Testis (tissue), 3 donors: ENCODE measurements around the gene FCHSD2. TPM values are rescaled to one million over a fixed set of nuclear protein-coding genes. Genes with fewer than 3 reads are reported as not detected.

Experiments
- DNase-seq: peaks from one replicate; pipeline ENCODE4 v3.0.0-alpha.2; 2019
- H3K27ac ChIP-seq, 2 donors: fragments of 200-600 bp; sonication (generic); one replicate each; pipeline ENCODE4 v1.5.1; 2019
- H3K27me3 ChIP-seq: fragments of 200-600 bp; sonication (generic); one replicate; pipeline ENCODE4 v1.5.1; 2019
- H3K36me3 ChIP-seq: fragments of 200-600 bp; sonication (generic); one replicate; pipeline ENCODE4 v1.5.1; 2017; ENCODE audit warnings: low read depth; ENCODE audit errors: missing control alignments
- H3K4me1 ChIP-seq: fragments of 200-600 bp; sonication (generic); one replicate; pipeline ENCODE4 v1.5.1; 2019
- H3K4me3 ChIP-seq, 2 donors: fragments of 200-600 bp; sonication (generic); one replicate each; pipeline ENCODE4 v1.5.1; 2017 to 2019
- H3K9me3 ChIP-seq: fragments of 200-600 bp; sonication (generic); one replicate; pipeline ENCODE4 v1.5.1; 2017
- POLR2A ChIP-seq: fragments of 450-650 bp; IDR thresholded peaks from one replicate; pipeline ENCODE4 v1.6.1; 2017; ENCODE audit warnings: antibody characterized with exemption, mild to moderate bottlenecking, moderate library complexity
- WGBS, 2 donors: methylation state at CpG; one replicate each; pipeline ENCODE4 v1.1.5; 2018; 5-methylcytosine and 5-hydroxymethylcytosine counted together
- intact Hi-C: fragments of 100-400 bp; cut with DNase I; formaldehyde crosslinking; loops from one replicate; pipeline ENCODE4 v1.15.1; 2023; ENCODE audit warnings: low total_unique reads
- polyA plus RNA-seq: library from polyadenylated mRNA; stranded (reverse); fragments of 350-450 nt; fragmentation: Illumina TruSeq; extraction: RNeasy Lipid Tissue Mini Kit (QIAGEN cat#74804); gene quantifications from one replicate; pipeline ENCODE4 v1.2.3, GENCODE V29; 2014; ENCODE audit warnings: low read depth, low replicate concordance; ENCODE audit not compliant: insufficient read depth
- total RNA-seq, 2 donors: library from RNA; depleted of rRNA; stranded (reverse); fragments of >200 nt; gene quantifications; one replicate each; pipeline ENCODE4 v1.2.3, GENCODE V29; 2016
- TF ChIP-seq, protein P1 (sequence below), 3 experiments: fragments of 450-650 bp in 2 of 3; fragments of 200-600 bp in 1 of 3; sonication (generic) in 1 of 3; IDR thresholded peaks; one replicate each; pipeline ENCODE4 v1.5.1; 2016 to 2019; ENCODE audit warnings: antibody characterized with exemption in 3 of 3, mild to moderate bottlenecking in 2 of 3, moderate library complexity in 1 of 3

FCHSD2 gene
- total and polyA plus RNA-seq, 3 donors from 2014 or later, result 44.0 to 69.6 (median 65.9) TPM

DNA sequence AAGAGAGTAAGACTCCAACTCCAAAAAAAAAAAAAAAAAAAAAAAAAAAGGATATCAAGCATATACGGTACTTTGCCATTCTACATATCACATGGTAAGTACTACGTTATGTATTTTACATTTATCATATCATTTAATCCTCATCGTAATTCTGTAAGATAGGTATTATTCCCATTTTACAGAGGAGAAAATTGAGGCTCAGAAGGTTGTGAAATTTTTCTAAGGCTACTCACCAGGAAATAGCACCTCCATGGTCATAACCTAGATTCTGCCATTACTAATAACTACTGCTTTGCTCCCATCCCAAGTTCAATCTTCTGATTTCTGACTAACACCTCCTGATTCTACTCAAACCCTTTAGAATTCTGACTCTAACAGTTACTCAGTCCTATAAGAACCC lies 138.0 kb downstream of the FCHSD2 start:
- Histone ChIP-seq H3K4me1 (no peaks in the 10 kb centered on the region), H3K9me3 (no peaks in the 10 kb centered on the region), H3K27me3 (no peaks in the 10 kb centered on the region), H3K36me3 (no peaks in the 10 kb centered on the region), H3K27ac (no peak overlapping the region), H3K4me3 (no peak overlapping the region)
- WGBS, 2 donors, result 96 to 97% methylated on average over 3 of the region's 3 CpGs
- DNase-seq, result no peak
- TF ChIP-seq, protein P1, sequence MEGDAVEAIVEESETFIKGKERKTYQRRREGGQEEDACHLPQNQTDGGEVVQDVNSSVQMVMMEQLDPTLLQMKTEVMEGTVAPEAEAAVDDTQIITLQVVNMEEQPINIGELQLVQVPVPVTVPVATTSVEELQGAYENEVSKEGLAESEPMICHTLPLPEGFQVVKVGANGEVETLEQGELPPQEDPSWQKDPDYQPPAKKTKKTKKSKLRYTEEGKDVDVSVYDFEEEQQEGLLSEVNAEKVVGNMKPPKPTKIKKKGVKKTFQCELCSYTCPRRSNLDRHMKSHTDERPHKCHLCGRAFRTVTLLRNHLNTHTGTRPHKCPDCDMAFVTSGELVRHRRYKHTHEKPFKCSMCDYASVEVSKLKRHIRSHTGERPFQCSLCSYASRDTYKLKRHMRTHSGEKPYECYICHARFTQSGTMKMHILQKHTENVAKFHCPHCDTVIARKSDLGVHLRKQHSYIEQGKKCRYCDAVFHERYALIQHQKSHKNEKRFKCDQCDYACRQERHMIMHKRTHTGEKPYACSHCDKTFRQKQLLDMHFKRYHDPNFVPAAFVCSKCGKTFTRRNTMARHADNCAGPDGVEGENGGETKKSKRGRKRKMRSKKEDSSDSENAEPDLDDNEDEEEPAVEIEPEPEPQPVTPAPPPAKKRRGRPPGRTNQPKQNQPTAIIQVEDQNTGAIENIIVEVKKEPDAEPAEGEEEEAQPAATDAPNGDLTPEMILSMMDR (IDR thresholded peaks at IDR 0.05), result no peak
- no peak for TF ChIP-seq POLR2A
- intact Hi-C loops, result no loop called here

DNA sequence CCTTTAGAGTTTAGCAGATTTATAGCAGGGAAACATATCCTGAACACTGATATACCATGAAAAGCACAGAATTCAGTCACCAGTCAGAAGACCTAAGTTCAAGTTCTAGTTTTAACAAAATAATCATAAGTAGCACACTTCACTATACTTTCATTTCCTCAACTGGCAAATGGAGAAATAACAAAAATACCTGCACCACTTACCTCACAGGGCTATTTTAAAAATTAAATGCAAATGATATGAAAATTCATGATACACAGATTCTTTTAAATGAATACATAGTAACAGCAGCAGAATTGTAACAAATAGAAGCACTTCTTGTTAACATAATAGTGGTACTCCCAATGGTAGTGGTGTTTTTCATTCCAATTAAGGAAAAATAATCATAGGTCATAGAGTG lies 139.0 kb downstream of the FCHSD2 start:
- H3K4me1 ChIP-seq, result no peaks in the 10 kb centered on the region
- intact Hi-C loops, result no loop called here
- H3K27ac ChIP-seq, result no peak overlapping the region

DNA sequence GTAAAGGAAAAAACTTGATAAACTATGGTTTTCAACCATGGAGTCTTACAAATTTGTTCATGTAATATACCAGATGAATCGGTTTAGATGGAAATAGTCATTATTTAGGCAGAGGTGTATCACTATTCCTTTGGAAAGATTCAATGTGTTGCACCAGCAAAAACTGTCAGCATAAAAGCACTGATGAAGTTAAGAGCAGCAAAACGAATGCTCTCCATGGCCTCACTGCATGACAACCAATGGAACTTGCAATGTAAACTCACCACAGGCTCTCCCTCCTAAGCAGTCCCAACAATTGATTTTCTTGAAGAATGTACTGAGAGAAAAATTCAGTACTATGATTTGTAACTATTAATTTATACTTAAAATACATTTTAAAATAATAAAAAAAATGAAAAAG lies 139.9 kb downstream of the FCHSD2 start:
- DNase-seq, result no peak
- 75% methylated on average over 2 of the region's 2 CpGs for WGBS, 2 donors
- no peaks in the 10 kb centered on the region for H3K36me3 ChIP-seq
- H3K27ac ChIP-seq, result no peak overlapping the region
- H3K4me3 ChIP-seq, result no peak overlapping the region
- TF ChIP-seq POLR2A, result no peak
- TF ChIP-seq, protein P1 (IDR thresholded peaks at IDR 0.05), result no peak
- no peaks in the 10 kb centered on the region for H3K27me3 ChIP-seq
- no peaks in the 10 kb centered on the region for H3K4me1 ChIP-seq
- no peaks in the 10 kb centered on the region for H3K9me3 ChIP-seq
- intact Hi-C loops, result no loop called here

More for the DNA sequence above, 139.0 kb downstream of the FCHSD2 start:
- DNase-seq, result no peak
- Histone ChIP-seq H3K4me3 (no peak overlapping the region), H3K36me3 (no peaks in the 10 kb centered on the region), H3K9me3 (no peaks in the 10 kb centered on the region), H3K27me3 (no peaks in the 10 kb centered on the region)
- TF ChIP-seq, protein P1 (IDR thresholded peaks at IDR 0.05), result no peak
- TF ChIP-seq POLR2A, result no peak

DNA sequence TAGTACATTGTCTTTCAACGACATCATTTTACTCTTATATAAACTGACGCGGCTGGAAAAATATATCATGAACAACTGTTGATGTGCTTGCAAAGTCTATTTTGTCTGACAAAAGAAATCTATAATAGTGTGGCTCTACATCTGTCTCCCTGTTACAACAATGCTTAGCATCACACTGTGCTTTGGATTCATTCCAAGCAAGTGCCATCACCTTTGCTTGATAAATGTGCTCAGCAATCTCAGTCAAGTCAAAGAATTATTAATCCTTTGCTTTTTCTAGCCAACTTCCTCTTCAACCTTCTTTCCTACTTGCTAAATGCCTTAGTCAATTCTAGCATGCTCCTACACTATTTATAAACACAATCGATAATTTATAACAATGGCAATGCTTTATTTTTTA lies 140.5 kb downstream of the FCHSD2 start:
- 93 to 94% methylated on average over 4 of the region's 4 CpGs for WGBS, 2 donors
- TF ChIP-seq, protein P1 (IDR thresholded peaks at IDR 0.05), result no peak
- no peak for TF ChIP-seq POLR2A
- Histone ChIP-seq H3K4me3 (no peak overlapping the region), H3K9me3 (no peaks in the 10 kb centered on the region), H3K27me3 (no peaks in the 10 kb centered on the region), H3K36me3 (no peaks in the 10 kb centered on the region), H3K4me1 (peaks cover 4% of the 10 kb centered on the region), H3K27ac (no peak overlapping the region)
- DNase-seq, result no peak
- intact Hi-C loops, result no loop called here

DNA sequence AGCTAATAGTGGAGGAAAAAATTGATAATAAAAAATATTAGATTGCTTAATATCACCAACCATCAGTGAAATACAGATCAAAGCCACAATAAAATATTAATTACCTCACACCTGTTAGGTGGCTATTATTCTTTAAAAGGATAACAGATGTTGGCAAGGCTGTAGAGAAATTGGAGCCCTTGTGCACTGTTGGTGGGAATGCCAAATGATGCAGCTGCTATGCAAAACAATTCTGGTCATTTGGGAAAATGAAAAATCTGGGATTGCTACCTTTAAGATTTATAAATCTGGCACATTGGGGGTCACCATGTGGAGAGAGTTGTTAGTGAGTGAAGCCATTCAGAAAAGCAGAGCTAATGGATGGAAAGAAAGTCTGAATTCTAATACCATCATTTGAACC lies 143.4 kb downstream of the FCHSD2 start:
- TF ChIP-seq POLR2A, result no peak
- TF ChIP-seq, protein P1 (IDR thresholded peaks at IDR 0.05), result no peak
- no peak for DNase-seq
- no peak overlapping the region for H3K27ac ChIP-seq
- H3K4me3 ChIP-seq, result no peak overlapping the region
- H3K4me1 ChIP-seq, result peaks cover 4% of the 10 kb centered on the region
- intact Hi-C loops, result no loop called here
- no peaks in the 10 kb centered on the region for H3K9me3 ChIP-seq
- no peaks in the 10 kb centered on the region for H3K36me3 ChIP-seq
- H3K27me3 ChIP-seq, result no peaks in the 10 kb centered on the region
